IMR-90 (cell line): ENCODE results near the gene XYLT2. TPM values are rescaled to one million over a fixed set of nuclear protein-coding genes. Genes with fewer than 3 reads are reported as not detected.

Experiments
- ATAC-seq: fragments of 200-7000 bp; cut with Tn5 transposase; 2 replicates; pipeline ENCODE4 v1.9.1; 2020; ENCODE audit warnings: low read depth, mild to moderate bottlenecking, moderate library complexity
- BruUV-seq: library from RNA; stranded (reverse); fragments of 400-500 nt; replicated peaks from 2 replicates; lab custom pipeline; 2021; lab: Mats Ljungman, UMichigan
- CTCF ChIA-PET: fragments of 300-600 bp; formaldehyde crosslinking; extraction: SDS; loops from one replicate; lab custom pipeline; 2021; ENCODE audit warnings: antibody characterized with exemption; lab: Yijun Ruan, JAX
- POLR2A ChIA-PET: fragments of 300-600 bp; sonication (Branson Sonifier 250); formaldehyde crosslinking; loops from one replicate; lab custom pipeline; 2022; ENCODE audit warnings: antibody characterized with exemption; ENCODE audit not compliant: unreplicated experiment; lab: Charles Lee
- DNase-seq: peaks from one replicate; pipeline ENCODE4 v3.0.0; 2013
- H2AFZ ChIP-seq: replicated peaks from 2 replicates; pipeline ENCODE3; 2013; ENCODE audit warnings: low read length, mild to moderate bottlenecking; ENCODE audit not compliant: poor library complexity
- H2AK5ac ChIP-seq: 2 replicates; pipeline ENCODE4 v1.6.1; 2013; ENCODE audit warnings: low read depth, low read length, inconsistent platforms
- H2AK9ac ChIP-seq: replicated peaks from 2 replicates; pipeline ENCODE3; 2013; ENCODE audit warnings: mild to moderate bottlenecking, low read depth, low read length, moderate library complexity; ENCODE audit not compliant: poor library complexity
- H2BK120ac ChIP-seq: 2 replicates; pipeline ENCODE4 v1.6.1; 2013; ENCODE audit warnings: low read depth, low read length, inconsistent platforms
- H2BK15ac ChIP-seq: 3 replicates; pipeline ENCODE4 v1.6.1; 2013; ENCODE audit warnings: low read depth, low read length, inconsistent platforms
- H2BK20ac ChIP-seq: 2 replicates; pipeline ENCODE4 v1.6.1; 2013; ENCODE audit warnings: low read depth, mild to moderate bottlenecking, inconsistent platforms, low read length, moderate library complexity
- H2BK5ac ChIP-seq: 2 replicates; pipeline ENCODE4 v1.6.1; 2013; ENCODE audit warnings: mild to moderate bottlenecking, low read depth, low read length, inconsistent platforms; ENCODE audit not compliant: poor library complexity, severe bottlenecking
- H3K14ac ChIP-seq: replicated peaks from 2 replicates; pipeline ENCODE4 v1.6.1; 2013; ENCODE audit warnings: low read depth, low read length, inconsistent platforms
- H3K18ac ChIP-seq: 2 replicates; pipeline ENCODE4 v1.6.1; 2013; ENCODE audit warnings: low read depth, low read length, control low read depth
- H3K23ac ChIP-seq: 2 replicates; pipeline ENCODE4 v1.6.1; 2013; ENCODE audit warnings: low read depth, low read length, inconsistent platforms
- H3K27ac ChIP-seq: 2 replicates; pipeline ENCODE4 v1.5.1; 2013; ENCODE audit warnings: mild to moderate bottlenecking, control low read depth, low read length; ENCODE audit not compliant: insufficient read depth
- H3K27me3 ChIP-seq: 2 replicates; pipeline ENCODE4 v1.6.1; 2013; ENCODE audit warnings: low read length; ENCODE audit not compliant: control insufficient read depth, insufficient read depth
- H3K36me3 ChIP-seq: 2 replicates; pipeline ENCODE4 v1.6.1; 2013; ENCODE audit warnings: low read length, mixed read lengths; ENCODE audit not compliant: control insufficient read depth, insufficient read depth
- H3K4ac ChIP-seq: 2 replicates; pipeline ENCODE4 v1.6.1; 2013; ENCODE audit warnings: low read depth, low read length, inconsistent platforms
- H3K4me1 ChIP-seq: 2 replicates; pipeline ENCODE4 v1.6.1; 2013; ENCODE audit warnings: low read length, mixed read lengths; ENCODE audit not compliant: control insufficient read depth, insufficient read depth
- H3K4me2 ChIP-seq: 2 replicates; pipeline ENCODE4 v1.6.1; 2013; ENCODE audit warnings: low read depth, mild to moderate bottlenecking, control low read depth, low read length, moderate library complexity
- H3K4me3 ChIP-seq: 2 replicates; pipeline ENCODE4 v1.5.1; 2013; ENCODE audit warnings: low read depth, mild to moderate bottlenecking, control low read depth, low read length, moderate library complexity; ENCODE audit not compliant: insufficient read depth
- H3K56ac ChIP-seq: 2 replicates; pipeline ENCODE4 v1.6.1; 2013; ENCODE audit warnings: low read length, inconsistent platforms; ENCODE audit not compliant: insufficient read depth; ENCODE audit errors: extremely low read depth
- H3K79me1 ChIP-seq, 2 experiments: 2 replicates each; pipeline ENCODE4 v1.6.1; 2013; ENCODE audit warnings: low read length in 2 of 2, inconsistent platforms in 1 of 2, low read depth in 1 of 2
- H3K9ac ChIP-seq: 2 replicates; pipeline ENCODE4 v1.6.1; 2013; ENCODE audit warnings: low read depth, low read length, control low read depth
- H3K9me1 ChIP-seq: 2 replicates; pipeline ENCODE4 v1.6.1; 2013; ENCODE audit warnings: low read length, inconsistent platforms; ENCODE audit not compliant: insufficient read depth
- H3K9me3 ChIP-seq: 2 replicates; pipeline ENCODE4 v1.6.1; 2013; ENCODE audit warnings: low read length; ENCODE audit not compliant: control insufficient read depth, insufficient read depth
- H4K20me1 ChIP-seq: 2 replicates; pipeline ENCODE4 v1.6.1; 2013; ENCODE audit warnings: low read length, inconsistent platforms; ENCODE audit not compliant: insufficient read depth
- H4K5ac ChIP-seq: 2 replicates; pipeline ENCODE4 v1.6.1; 2013; ENCODE audit warnings: mild to moderate bottlenecking, low read depth, low read length, control low read depth
- H4K8ac ChIP-seq, 2 experiments: 2 replicates each; pipeline ENCODE4 v1.6.1; 2013; ENCODE audit warnings: low read depth in 2 of 2, low read length in 2 of 2, control low read depth in 1 of 2, inconsistent platforms in 1 of 2
- H4K91ac ChIP-seq: 2 replicates; pipeline ENCODE4 v1.6.1; 2013; ENCODE audit warnings: low read depth, low read length, inconsistent platforms; ENCODE audit not compliant: insufficient read depth
- BHLHE40 ChIP-seq: fragments of 150-350 bp; IDR thresholded peaks from 2 replicates; pipeline ENCODE4 v1.6.1; 2016; ENCODE audit warnings: mild to moderate bottlenecking, low read depth, low read length
- CEBPB ChIP-seq: IDR thresholded peaks from 2 replicates; pipeline ENCODE4 v1.6.1; 2012; ENCODE audit warnings: low read depth, low read length, improper control_type of control experiment
- CHD1 ChIP-seq: IDR thresholded peaks from 2 replicates; pipeline ENCODE4 v1.6.1; 2012; ENCODE audit warnings: low read depth, low read length, improper control_type of control experiment
- ELK1 ChIP-seq: fragments of 150-350 bp; IDR thresholded peaks from 2 replicates; pipeline ENCODE4 v1.6.1; 2016; ENCODE audit warnings: low read depth, mild to moderate bottlenecking, low read length, moderate library complexity, borderline replicate concordance
- FOS ChIP-seq: fragments of 150-350 bp; IDR thresholded peaks from 2 replicates; pipeline ENCODE4 v1.6.1; 2016; ENCODE audit warnings: low read depth, low read length
- MAFK ChIP-seq: IDR thresholded peaks from 2 replicates; pipeline ENCODE4 v1.6.1; 2012; ENCODE audit warnings: low read depth, low read length, improper control_type of control experiment
- MAZ ChIP-seq: IDR thresholded peaks from 2 replicates; pipeline ENCODE4 v1.6.1; 2012; ENCODE audit warnings: low read depth, mild to moderate bottlenecking, low read length, improper control_type of control experiment, moderate library complexity, borderline replicate concordance
- NFE2L2 ChIP-seq: fragments of 150-350 bp; IDR thresholded peaks from 2 replicates; pipeline ENCODE4 v1.6.1; 2016; ENCODE audit warnings: low read depth, mild to moderate bottlenecking, low read length
- RAD21 ChIP-seq: IDR thresholded peaks from 2 replicates; pipeline ENCODE4 v1.6.1; 2012; ENCODE audit warnings: low read length, improper control_type of control experiment
- RCOR1 ChIP-seq: IDR thresholded peaks from 2 replicates; pipeline ENCODE4 v1.6.1; 2012; ENCODE audit warnings: mild to moderate bottlenecking, low read length, improper control_type of control experiment; ENCODE audit not compliant: insufficient replicate concordance
- RFX5 ChIP-seq: IDR thresholded peaks from 2 replicates; pipeline ENCODE4 v1.8.0; 2012; ENCODE audit warnings: low read depth, mild to moderate bottlenecking, low read length, moderate library complexity
- SMC3 ChIP-seq: fragments of 150-350 bp; IDR thresholded peaks from 2 replicates; pipeline ENCODE4 v1.6.1; 2016; ENCODE audit warnings: low read depth, mild to moderate bottlenecking, antibody characterized with exemption, low read length, moderate library complexity
- WGBS, 2 experiments: methylation state at CpG; one replicate each; pipeline versions ENCODE4 v1.1.5 to v1.1.7; 2013; ENCODE audit warnings: missing lambda C conversion rate in 2 of 2; ENCODE audit not compliant: insufficient read length in 1 of 2; ENCODE audit errors: extremely low coverage in 2 of 2; 5-methylcytosine and 5-hydroxymethylcytosine counted together
- dilution Hi-C: fragments of 300-500 bp; cut with HindIII; formaldehyde crosslinking; loops from one replicate; pipeline ENCODE4 v1.14.3; 2018; ENCODE audit warnings: low sequenced_read_pairs; ENCODE audit not compliant: unreplicated experiment
- in situ Hi-C: fragments of 300-500 bp; cut with MboI; formaldehyde crosslinking; loops from 3 replicates; pipeline ENCODE4 v1.14.3; 2019; ENCODE audit warnings: low sequenced_read_pairs, inconsistent platforms, mixed read lengths
- intact Hi-C: fragments of 100-400 bp; cut with micrococcal nuclease; formaldehyde crosslinking; loops from 2 replicates; pipeline ENCODE4 v1.10.0; 2022
- polyA plus RNA-seq, 3 experiments: library from polyadenylated mRNA; depleted of rRNA; stranded (reverse); fragments of >200 nt; gene quantifications; 2 replicates each; pipeline ENCODE4 v1.2.3, GENCODE V29; 2012; ENCODE audit warnings: low replicate concordance in 1 of 3
- total RNA-seq: library from RNA; depleted of rRNA; stranded (reverse); fragments of >200 nt; gene quantifications from 2 replicates; pipeline ENCODE4 v1.2.3, GENCODE V29; 2012
- TF ChIP-seq, protein P1 (sequence below): conservative IDR thresholded peaks from 2 replicates; pipeline ENCODE4 v1.5.1; 2012; ENCODE audit warnings: mild to moderate bottlenecking, low read depth, low read length, improper control_type of control experiment
- TF ChIP-seq, protein P2 (sequence below): fragments of 150-350 bp; IDR thresholded peaks from 2 replicates; pipeline ENCODE4 v1.6.1; 2017; ENCODE audit warnings: mild to moderate bottlenecking, antibody characterized with exemption, low read length, low read depth

The XYLT2 gene
- total and polyA plus RNA-seq, 2 of the 4 experiments (the other 2 are of a cell fraction), result 27.7 to 31.9 TPM

DNA sequence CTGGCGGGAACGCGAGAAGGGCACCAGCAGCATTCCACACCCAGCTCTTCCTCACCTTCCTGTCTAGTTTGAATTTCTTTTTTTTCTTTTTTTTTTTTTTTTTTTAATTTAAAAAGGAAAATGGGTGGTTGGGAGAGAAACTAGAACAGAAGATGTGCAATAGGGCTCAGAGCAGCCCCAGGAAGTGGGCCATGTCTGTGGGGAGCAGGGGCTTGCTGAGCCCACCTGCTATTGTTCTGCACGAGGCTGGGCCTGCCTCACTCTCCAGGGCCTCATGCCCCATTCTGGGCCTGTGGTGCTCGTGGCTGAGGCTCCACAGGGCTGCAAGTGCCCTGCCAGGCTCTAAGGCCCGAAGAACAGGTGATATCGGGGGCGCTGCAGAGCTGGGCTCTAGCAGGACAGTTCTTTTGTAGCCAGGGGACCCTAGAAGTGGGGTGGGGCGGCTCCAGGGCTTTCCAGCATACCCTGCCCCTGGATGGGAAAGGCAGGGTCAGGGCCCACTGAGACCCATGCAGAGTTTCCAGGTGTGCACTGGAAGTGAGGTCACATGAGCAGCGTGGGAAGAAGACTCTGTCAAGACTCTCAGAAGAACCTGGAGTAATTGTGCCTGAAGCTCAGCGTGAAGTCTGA is 14.7 kb downstream of the XYLT2 start:
- no peak overlapping the region for H4K91ac ChIP-seq
- no peak overlapping the region for H2AFZ ChIP-seq
- H3K27me3 ChIP-seq, result no peaks in the 10 kb centered on the region
- intact Hi-C loops, result no loop called here
- H3K9me3 ChIP-seq, result no peaks in the 10 kb centered on the region
- ChIA-PET POLR2A (interaction anchor here (0.6 kb wide), 3 partner anchors 14 to 113 kb away, joined by 3 to 7 read pairs (median 4); no protein-coding TSS in a partner anchor), CTCF (interaction anchor here (0.7 to 2.1 kb wide), 4 partner anchors 11 to 19 kb away, joined by 3 to 7 read pairs (median 6); no protein-coding TSS in a partner anchor)
- H3K4me1 ChIP-seq, result peaks cover 11% of the 10 kb centered on the region
- ATAC-seq (no peak), DNase-seq (no peak)
- no peak overlapping the region for H2BK15ac ChIP-seq
- H4K5ac ChIP-seq, result no peak overlapping the region
- H2AK9ac ChIP-seq, result no peak overlapping the region
- H2BK5ac ChIP-seq, result no peak overlapping the region
- H3K4me2 ChIP-seq, result no peak overlapping the region
- no peak overlapping the region for H3K18ac ChIP-seq
- no peak overlapping the region for H3K4me3 ChIP-seq
- no peak overlapping the region for H3K4ac ChIP-seq
- H3K79me1 ChIP-seq, result peaks cover 3 to 11% of the 10 kb centered on the region in 2 experiments; a peak in 1 of 4 replicates
- in situ Hi-C loops, result no loop called here
- peaks cover 48% of the 10 kb centered on the region for H3K36me3 ChIP-seq
- H3K23ac ChIP-seq, result no peak overlapping the region
- dilution Hi-C loops, result no loop called here
- TF ChIP-seq FOS (no peak), RCOR1 (no peak), MAFK (no peak), CHD1 (no peak), RAD21 (no peak), NFE2L2 (no peak), ELK1 (no peak), MAZ (no peak), SMC3 (no peak), RFX5 (no peak), BHLHE40 (no peak), CEBPB (no peak)
- TF ChIP-seq, protein P1, sequence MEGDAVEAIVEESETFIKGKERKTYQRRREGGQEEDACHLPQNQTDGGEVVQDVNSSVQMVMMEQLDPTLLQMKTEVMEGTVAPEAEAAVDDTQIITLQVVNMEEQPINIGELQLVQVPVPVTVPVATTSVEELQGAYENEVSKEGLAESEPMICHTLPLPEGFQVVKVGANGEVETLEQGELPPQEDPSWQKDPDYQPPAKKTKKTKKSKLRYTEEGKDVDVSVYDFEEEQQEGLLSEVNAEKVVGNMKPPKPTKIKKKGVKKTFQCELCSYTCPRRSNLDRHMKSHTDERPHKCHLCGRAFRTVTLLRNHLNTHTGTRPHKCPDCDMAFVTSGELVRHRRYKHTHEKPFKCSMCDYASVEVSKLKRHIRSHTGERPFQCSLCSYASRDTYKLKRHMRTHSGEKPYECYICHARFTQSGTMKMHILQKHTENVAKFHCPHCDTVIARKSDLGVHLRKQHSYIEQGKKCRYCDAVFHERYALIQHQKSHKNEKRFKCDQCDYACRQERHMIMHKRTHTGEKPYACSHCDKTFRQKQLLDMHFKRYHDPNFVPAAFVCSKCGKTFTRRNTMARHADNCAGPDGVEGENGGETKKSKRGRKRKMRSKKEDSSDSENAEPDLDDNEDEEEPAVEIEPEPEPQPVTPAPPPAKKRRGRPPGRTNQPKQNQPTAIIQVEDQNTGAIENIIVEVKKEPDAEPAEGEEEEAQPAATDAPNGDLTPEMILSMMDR, result no peak
- TF ChIP-seq, protein P2, sequence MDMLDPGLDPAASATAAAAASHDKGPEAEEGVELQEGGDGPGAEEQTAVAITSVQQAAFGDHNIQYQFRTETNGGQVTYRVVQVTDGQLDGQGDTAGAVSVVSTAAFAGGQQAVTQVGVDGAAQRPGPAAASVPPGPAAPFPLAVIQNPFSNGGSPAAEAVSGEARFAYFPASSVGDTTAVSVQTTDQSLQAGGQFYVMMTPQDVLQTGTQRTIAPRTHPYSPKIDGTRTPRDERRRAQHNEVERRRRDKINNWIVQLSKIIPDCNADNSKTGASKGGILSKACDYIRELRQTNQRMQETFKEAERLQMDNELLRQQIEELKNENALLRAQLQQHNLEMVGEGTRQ, result no peak
- H3K9ac ChIP-seq, result no peak overlapping the region
- H4K20me1 ChIP-seq, result peaks cover 22% of the 10 kb centered on the region; the same call in 1 of the 2 replicates
- no peak overlapping the region for H3K56ac ChIP-seq
- no peak overlapping the region for H2AK5ac ChIP-seq
- H3K14ac ChIP-seq, result no peak overlapping the region
- H2BK120ac ChIP-seq, result no peak overlapping the region
- H3K27ac ChIP-seq, result no peak overlapping the region
- H4K8ac ChIP-seq, result no peak overlapping the region
- no peak overlapping the region for H2BK20ac ChIP-seq
- BruUV-seq, result no TSS peak
- WGBS, 2 experiments, result 70% methylated on average over 3 of the region's 11 CpGs; no CpG with 5 or more reads in 1 of the 2 experiments
- H3K9me1 ChIP-seq, result peaks cover 9% of the 10 kb centered on the region; the same call in 1 of the 2 replicates
